ENCODE results near the gene STX1B. TPM values are rescaled to one million over a fixed set of nuclear protein-coding genes. Genes with fewer than 3 reads are reported as not detected.

STX1B gene
- total RNA-seq, 4 donors from 2014 or later = 0.92 to 2.6 (median 1.8) TPM

- WGBS = 90% methylated on average over 7 of the region's 7 CpGs
- H3K9me3 ChIP-seq = no peaks in the 10 kb centered on the region
- intact Hi-C loops (cut with DNase I) = no loop called here
- peaks cover 0 to 71% (median 15%) of the 10 kb centered on the region in 4 donors for H3K27me3 ChIP-seq
- H3K4me1 ChIP-seq = peaks cover 0 to 13% (median 9%) of the 10 kb centered on the region in 4 donors
- no peaks in the 10 kb centered on the region for H3K36me3 ChIP-seq
- no peak overlapping the region for H3K27ac ChIP-seq (replicated peaks in 1 of 4)
- no peak overlapping the region for H3K4me3 ChIP-seq
- DNase-seq (ENCODE audit: extremely low spot score) = no peak
- no peak for TF ChIP-seq POLR2AphosphoS5 (IDR thresholded peaks at IDR 0.05)
- TF ChIP-seq EP300 (IDR thresholded peaks at IDR 0.05) = no peak
- no peak for TF ChIP-seq CTCF (IDR thresholded peaks at IDR 0.05)
- no peak for TF ChIP-seq POLR2A (IDR thresholded peaks at IDR 0.05; ENCODE audit: low read depth)
Measured at GRCh38 chr16:31009120-31009519, 1.3 kb downstream of the STX1B start.

GRCh38 chr16:31008551-31008950, 1.9 kb downstream of the STX1B start:
- Histone ChIP-seq H3K4me1 (peaks cover 0 to 13% (median 9%) of the 10 kb centered on the region in 4 donors), H3K4me3 (no peak overlapping the region), H3K27me3 (peaks cover 0 to 66% (median 15%) of the 10 kb centered on the region in 4 donors), H3K36me3 (no peaks in the 10 kb centered on the region), H3K9me3 (no peaks in the 10 kb centered on the region), H3K27ac (replicated peaks in 1 of 4) (no peak overlapping the region)
- intact Hi-C loops (cut with DNase I) = no loop called here
- DNase-seq (ENCODE audit: extremely low spot score) = no peak
- 82% methylated on average over 5 of the region's 5 CpGs for WGBS
- TF ChIP-seq POLR2A (IDR thresholded peaks at IDR 0.05; ENCODE audit: low read depth) (no peak), CTCF (IDR thresholded peaks at IDR 0.05) (no peak), POLR2AphosphoS5 (IDR thresholded peaks at IDR 0.05) (no peak), EP300 (IDR thresholded peaks at IDR 0.05) (no peak)

- TF ChIP-seq POLR2AphosphoS5 (IDR thresholded peaks at IDR 0.05) = no peak
- no peak for TF ChIP-seq EP300 (IDR thresholded peaks at IDR 0.05)
- TF ChIP-seq CTCF (IDR thresholded peaks at IDR 0.05) = no peak
- no peak for TF ChIP-seq POLR2A (IDR thresholded peaks at IDR 0.05; ENCODE audit: low read depth)
- Histone ChIP-seq H3K27ac (replicated peaks in 1 of 4) (no peak overlapping the region), H3K4me1 (peaks cover 0 to 13% (median 9%) of the 10 kb centered on the region in 4 donors), H3K9me3 (no peaks in the 10 kb centered on the region), H3K36me3 (no peaks in the 10 kb centered on the region), H3K27me3 (peaks cover 0 to 65% (median 15%) of the 10 kb centered on the region in 4 donors), H3K4me3 (no peak overlapping the region)
- 73% methylated on average over 6 of the region's 6 CpGs for WGBS
- intact Hi-C loops (cut with DNase I) = no loop called here
- no peak for DNase-seq (ENCODE audit: extremely low spot score)
Measured at GRCh38 chr16:31008149-31008548, 2.3 kb downstream of the STX1B start.

GRCh38 chr16:31007684-31008083, 2.8 kb downstream of the STX1B start:
- TF ChIP-seq CTCF (IDR thresholded peaks at IDR 0.05) = no peak
- Histone ChIP-seq H3K9me3 (no peaks in the 10 kb centered on the region), H3K4me1 (peaks cover 0 to 13% (median 9%) of the 10 kb centered on the region in 4 donors), H3K36me3 (no peaks in the 10 kb centered on the region), H3K4me3 (no peak overlapping the region), H3K27ac (replicated peaks in 1 of 4) (no peak overlapping the region), H3K27me3 (peaks cover 0 to 61% (median 15%) of the 10 kb centered on the region in 4 donors)
- WGBS = 49% methylated on average over 6 of the region's 6 CpGs
- no peak for DNase-seq (ENCODE audit: extremely low spot score)
- intact Hi-C loops (cut with DNase I) = no loop called here

GRCh38 chr16:31006589-31006988, 3.8 kb downstream of the STX1B start:
- Histone ChIP-seq H3K27me3 (peaks cover 0 to 57% (median 13%) of the 10 kb centered on the region in 4 donors), H3K36me3 (no peaks in the 10 kb centered on the region), H3K4me1 (peaks cover 0 to 13% (median 9%) of the 10 kb centered on the region in 4 donors), H3K4me3 (no peak overlapping the region), H3K9me3 (no peaks in the 10 kb centered on the region), H3K27ac (replicated peaks in 1 of 4) (no peak overlapping the region)
- DNase-seq (ENCODE audit: extremely low spot score) = no peak
- TF ChIP-seq POLR2AphosphoS5 (IDR thresholded peaks at IDR 0.05) (no peak), EP300 (IDR thresholded peaks at IDR 0.05) (no peak)
- intact Hi-C loops (cut with DNase I) = no loop called here
- 91% methylated on average over 8 of the region's 8 CpGs for WGBS

All from esophagus muscularis mucosa (tissue), 4 donors.